ENCODE data around the gene PDLIM4.

GRCh38 chr5:132293992-132294727 is 36.7 kb downstream of the PDLIM4 start, which contains the start of gene SLC22A4:
- TF ChIP-seq SIN3A (IDR thresholded peaks at IDR 0.05; ENCODE audit: borderline replicate concordance, insufficient read depth, low read length) (no peak), POLR2AphosphoS5 (IDR thresholded peaks at IDR 0.05; ENCODE audit: low read depth, low read length) (peak; percentile 64)
- TF ChIP-seq, protein P1, sequence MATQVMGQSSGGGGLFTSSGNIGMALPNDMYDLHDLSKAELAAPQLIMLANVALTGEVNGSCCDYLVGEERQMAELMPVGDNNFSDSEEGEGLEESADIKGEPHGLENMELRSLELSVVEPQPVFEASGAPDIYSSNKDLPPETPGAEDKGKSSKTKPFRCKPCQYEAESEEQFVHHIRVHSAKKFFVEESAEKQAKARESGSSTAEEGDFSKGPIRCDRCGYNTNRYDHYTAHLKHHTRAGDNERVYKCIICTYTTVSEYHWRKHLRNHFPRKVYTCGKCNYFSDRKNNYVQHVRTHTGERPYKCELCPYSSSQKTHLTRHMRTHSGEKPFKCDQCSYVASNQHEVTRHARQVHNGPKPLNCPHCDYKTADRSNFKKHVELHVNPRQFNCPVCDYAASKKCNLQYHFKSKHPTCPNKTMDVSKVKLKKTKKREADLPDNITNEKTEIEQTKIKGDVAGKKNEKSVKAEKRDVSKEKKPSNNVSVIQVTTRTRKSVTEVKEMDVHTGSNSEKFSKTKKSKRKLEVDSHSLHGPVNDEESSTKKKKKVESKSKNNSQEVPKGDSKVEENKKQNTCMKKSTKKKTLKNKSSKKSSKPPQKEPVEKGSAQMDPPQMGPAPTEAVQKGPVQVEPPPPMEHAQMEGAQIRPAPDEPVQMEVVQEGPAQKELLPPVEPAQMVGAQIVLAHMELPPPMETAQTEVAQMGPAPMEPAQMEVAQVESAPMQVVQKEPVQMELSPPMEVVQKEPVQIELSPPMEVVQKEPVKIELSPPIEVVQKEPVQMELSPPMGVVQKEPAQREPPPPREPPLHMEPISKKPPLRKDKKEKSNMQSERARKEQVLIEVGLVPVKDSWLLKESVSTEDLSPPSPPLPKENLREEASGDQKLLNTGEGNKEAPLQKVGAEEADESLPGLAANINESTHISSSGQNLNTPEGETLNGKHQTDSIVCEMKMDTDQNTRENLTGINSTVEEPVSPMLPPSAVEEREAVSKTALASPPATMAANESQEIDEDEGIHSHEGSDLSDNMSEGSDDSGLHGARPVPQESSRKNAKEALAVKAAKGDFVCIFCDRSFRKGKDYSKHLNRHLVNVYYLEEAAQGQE (IDR thresholded peaks at IDR 0.05; ENCODE audit: insufficient read depth in 1 of 2, low read depth in 2 of 2, low read length in 2 of 2): no peak
